HepG2 (cell line): Measurements from ENCODE around the gene SH2D5. TPM values are rescaled to one million over a fixed set of nuclear protein-coding genes. Genes with fewer than 3 reads are reported as not detected.

Source experiments
- ATAC-seq: fragments of 200-7000 bp; cut with Tn5 transposase; 3 replicates; pipeline ENCODE4 v1.9.1; 2020; ENCODE audit warnings: mild to moderate bottlenecking, moderate library complexity
- BruUV-seq: library from RNA; stranded (reverse); fragments of 400-500 nt; replicated peaks from 2 replicates; lab custom pipeline; 2021; lab: Mats Ljungman, UMichigan
- CTCF ChIA-PET: fragments of 300-600 bp; formaldehyde crosslinking; extraction: SDS; loops from one replicate; lab custom pipeline; 2021; ENCODE audit warnings: low total read pairs, inconsistent platforms, low intra/inter-chr PET ratio; lab: Yijun Ruan, JAX
- POLR2A ChIA-PET: fragments of 350-600 bp; sonication (Branson Sonifier 250); formaldehyde crosslinking; loops from one replicate; lab custom pipeline; 2020; ENCODE audit warnings: antibody characterized with exemption, inconsistent platforms; lab: Yijun Ruan, JAX
- DNase-seq: peaks from one replicate; pipeline ENCODE4 v3.0.0-alpha.2; 2015; ENCODE audit warnings: low spot score
- FAIRE-seq: peaks from 3 replicates; lab custom pipeline; 2011; peaks lifted over from hg19 to GRCh38; lab: Jason Lieb, UNC
- H2AFZ ChIP-seq: one replicate; pipeline ENCODE4 v1.6.1; 2011; ENCODE audit warnings: low read length, inconsistent platforms
- H3K27ac ChIP-seq: fragments of 300-600 bp; 3 replicates; pipeline ENCODE4 v1.8.0; 2011; ENCODE audit warnings: mixed run types, mild to moderate bottlenecking, mixed read lengths, low read length, inconsistent platforms; ENCODE audit not compliant: insufficient read depth; ENCODE audit errors: extremely low read length
- H3K27me3 ChIP-seq, 2 experiments: fragments of 200-600 bp in 1 of 2; 2 replicates in 1 of 2; 3 replicates in 1 of 2; pipeline versions ENCODE4 v1.6.0 to v1.8.0; 2011; ENCODE audit warnings: low read length in 2 of 2, mild to moderate bottlenecking in 2 of 2, moderate library complexity in 2 of 2, inconsistent platforms in 1 of 2; ENCODE audit not compliant: insufficient read depth in 2 of 2, control insufficient read depth in 1 of 2
- H3K36me3 ChIP-seq, 2 experiments: fragments of 200-600 bp in 1 of 2; replicated peaks in 1 of 2; 2 replicates in 1 of 2; 3 replicates in 1 of 2; pipeline versions ENCODE4 v1.5.1 to v1.8.0; 2011; ENCODE audit warnings: low read length in 2 of 2, inconsistent platforms in 1 of 2; ENCODE audit not compliant: insufficient read depth in 2 of 2, control insufficient read depth in 1 of 2
- H3K4me1 ChIP-seq: 2 replicates; pipeline ENCODE4 v1.5.1; 2012; ENCODE audit warnings: low read length, inconsistent platforms; ENCODE audit not compliant: insufficient read depth
- H3K4me2 ChIP-seq: 2 replicates; pipeline ENCODE4 v1.6.0; 2011; ENCODE audit warnings: low read depth, low read length, inconsistent platforms
- H3K4me3 ChIP-seq, 3 experiments: fragments of 200-600 bp in 1 of 3; sonication (generic), shearing (Covaris generic) in 1 of 3; replicated peaks in 1 of 3; 2 replicates each; pipeline ENCODE4 v1.5.1; 2011 to 2016; ENCODE audit warnings: low read length in 3 of 3, inconsistent platforms in 2 of 3, low read depth in 2 of 3, mild to moderate bottlenecking in 2 of 3, control low read depth in 1 of 3, mixed read lengths in 1 of 3; ENCODE audit not compliant: insufficient read depth in 1 of 3
- H3K79me2 ChIP-seq: one replicate; pipeline ENCODE4 v1.6.1; 2011; ENCODE audit warnings: low read length, inconsistent platforms; ENCODE audit not compliant: insufficient read depth
- H3K9ac ChIP-seq: 2 replicates; pipeline ENCODE4 v1.6.0; 2011; ENCODE audit warnings: mild to moderate bottlenecking, low read depth, low read length, inconsistent platforms; ENCODE audit not compliant: insufficient read depth
- H3K9me3 ChIP-seq: 2 replicates; pipeline ENCODE4 v1.5.1; 2012; ENCODE audit warnings: mild to moderate bottlenecking, low read length
- H4K20me1 ChIP-seq: 2 replicates; pipeline ENCODE4 v1.6.0; 2011; ENCODE audit warnings: inconsistent platforms, mild to moderate bottlenecking, low read length, moderate library complexity; ENCODE audit not compliant: insufficient read depth
- IKZF5 ChIP-seq: IDR thresholded peaks from 2 replicates; pipeline ENCODE4 v1.6.1; 2018; ENCODE audit warnings: missing genetic modification reagents, mild to moderate bottlenecking, missing compliant biosample characterization
- KIAA2018 ChIP-seq: sonication (generic); formaldehyde crosslinking; IDR thresholded peaks from 2 replicates; pipeline ENCODE4 v1.5.0; 2020; ENCODE audit warnings: mild to moderate bottlenecking, missing genetic modification reagents, borderline replicate concordance
- MTF2 ChIP-seq: sonication (generic); formaldehyde crosslinking; IDR thresholded peaks from 2 replicates; pipeline ENCODE4 v1.5.0; 2020; ENCODE audit warnings: missing genetic modification reagents, borderline replicate concordance
- MXD3 ChIP-seq: IDR thresholded peaks from 2 replicates; pipeline ENCODE4 v1.6.1; 2016; ENCODE audit warnings: mild to moderate bottlenecking, missing biosample characterization, missing genetic modification reagents
- NCOA5 ChIP-seq: sonication (generic); formaldehyde crosslinking; IDR thresholded peaks from 2 replicates; pipeline ENCODE4 v1.4.0; 2020; ENCODE audit warnings: missing genetic modification reagents
- NR2C2 ChIP-seq: sonication (generic); formaldehyde crosslinking; IDR thresholded peaks from 2 replicates; pipeline ENCODE4 v1.4.0; 2020; ENCODE audit warnings: missing genetic modification reagents, mild to moderate bottlenecking, moderate library complexity, borderline replicate concordance
- POGZ ChIP-seq: sonication (generic); formaldehyde crosslinking; IDR thresholded peaks from 2 replicates; pipeline ENCODE4 v1.4.0; 2020; ENCODE audit warnings: mild to moderate bottlenecking, missing genetic modification reagents
- ZBTB49 ChIP-seq: sonication (generic); formaldehyde crosslinking; IDR thresholded peaks from 2 replicates; pipeline ENCODE4 v1.4.0; 2020; ENCODE audit warnings: missing genetic modification reagents, borderline replicate concordance
- ZNF251 ChIP-seq: sonication (generic); formaldehyde crosslinking; IDR thresholded peaks from 2 replicates; pipeline ENCODE4 v1.9.0; 2021; ENCODE audit warnings: mild to moderate bottlenecking, missing genetic modification reagents
- ZNF691 ChIP-seq: sonication (generic); formaldehyde crosslinking; IDR thresholded peaks from 2 replicates; pipeline ENCODE4 v1.4.0; 2020; ENCODE audit warnings: missing genetic modification reagents, low read depth, mild to moderate bottlenecking, borderline replicate concordance
- WGBS: methylation state at CpG from one replicate; pipeline ENCODE4 v1.1.6; 2017; ENCODE audit warnings: low lambda C conversion rate; 5-methylcytosine and 5-hydroxymethylcytosine counted together
- in situ Hi-C: cut with HindIII; loops from 2 replicates; pipeline ENCODE4 v1.10.0; 2017; ENCODE audit warnings: low pct_unique_long_range_greater_than_20kb; ENCODE audit not compliant: extremely low pct_ligation_motif_present
- intact Hi-C: fragments of 100-400 bp; cut with micrococcal nuclease; formaldehyde crosslinking; loops from one replicate; pipeline ENCODE4 v1.10.0; 2022; ENCODE audit not compliant: unreplicated experiment
- polyA plus RNA-seq, 8 experiments: library from polyadenylated mRNA; depleted of rRNA in 3 of 8; stranded (reverse) in 7 of 8; unstranded in 1 of 8; fragments of >200 nt; fragmentation: Illumina TruSeq in 4 of 8; extraction: Trizol in 4 of 8; gene quantifications; 2 replicates each; pipeline versions ENCODE4 v1.2.1 to v1.2.3, GENCODE V29; 2011 to 2016; ENCODE audit warnings: low read depth in 4 of 8, missing spikeins in 1 of 8, mixed read lengths in 1 of 8; ENCODE audit not compliant: insufficient read depth in 1 of 8
- total RNA-seq, 5 experiments: library from RNA; depleted of rRNA; stranded (reverse); fragments of >200 nt; fragmentation: Illumina TruSeq; extraction: Trizol; gene quantifications; 2 replicates each; pipeline ENCODE4 v1.2.3, GENCODE V29; 2016; ENCODE audit warnings: low read depth in 1 of 5

The SH2D5 gene
- total and polyA plus RNA-seq, 2 of the 13 experiments (the other 11 are each of a cell fraction or from before 2014, with no cell fraction given) = 1.2 to 3.4 TPM

- H3K9ac ChIP-seq = no peak overlapping the region
- no peaks in the 10 kb centered on the region for H4K20me1 ChIP-seq
- WGBS = 38% methylated on average over 18 of the region's 21 CpGs
- intact Hi-C loops (no loop called here), in situ Hi-C loops (no loop called here)
- peak overlapping the region in 2 of 3 experiments; percentile 20 to 34; a peak in 2 of 6 replicates for H3K4me3 ChIP-seq
- no peak for DNase-seq
- peaks cover 45% of the 10 kb centered on the region for H3K4me1 ChIP-seq
- ChIA-PET POLR2A (interaction anchor here (1.1 kb wide), 1 partner anchor 18 kb away, joined by 3 read pairs; no protein-coding TSS in a partner anchor), CTCF (no interaction called here)
- no peaks in the 10 kb centered on the region for H3K36me3 ChIP-seq
- FAIRE-seq = no peak
- ATAC-seq = no peak
- no peaks in the 10 kb centered on the region for H3K9me3 ChIP-seq
- BruUV-seq = no TSS peak
- no peak overlapping the region for H2AFZ ChIP-seq
- peak overlapping the region; percentile 54; the same call in 1 of the 2 replicates for H3K4me2 ChIP-seq
- no peak overlapping the region for H3K27ac ChIP-seq
- peaks cover 2 to 57% of the 10 kb centered on the region in 2 experiments; a peak in 4 of 5 replicates for H3K27me3 ChIP-seq
- H3K79me2 ChIP-seq = no peaks in the 10 kb centered on the region
- TF ChIP-seq NR2C2 (CRISPR knock-in tag) (no peak), ZNF251 (CRISPR knock-in tag) (no peak), NCOA5 (CRISPR knock-in tag) (no peak), ZNF691 (CRISPR knock-in tag) (no peak), POGZ (CRISPR knock-in tag) (no peak), MXD3 (CRISPR knock-in tag) (0 out of 2 replicates have a peak, but pooled peaks have one; percentile 27), MTF2 (CRISPR knock-in tag) (no peak), KIAA2018 (CRISPR knock-in tag) (no peak), ZBTB49 (CRISPR knock-in tag) (no peak), IKZF5 (CRISPR knock-in tag) (no peak)
These were observed 47.3 kb downstream of the SH2D5 start for GRCh38 chr1:20685099-20685662.
